HG02938 (cell line): ENCODE data around the gene MAN1A2.

Source experiments
- ATAC-seq: cut with Tn5 transposase; IDR thresholded peaks from one replicate; pipeline ENCODE4 v1.9.1; 2021; ENCODE audit warnings: mild to moderate bottlenecking, moderate library complexity; ENCODE audit not compliant: unreplicated experiment

Gene MAN1A2

DNA sequence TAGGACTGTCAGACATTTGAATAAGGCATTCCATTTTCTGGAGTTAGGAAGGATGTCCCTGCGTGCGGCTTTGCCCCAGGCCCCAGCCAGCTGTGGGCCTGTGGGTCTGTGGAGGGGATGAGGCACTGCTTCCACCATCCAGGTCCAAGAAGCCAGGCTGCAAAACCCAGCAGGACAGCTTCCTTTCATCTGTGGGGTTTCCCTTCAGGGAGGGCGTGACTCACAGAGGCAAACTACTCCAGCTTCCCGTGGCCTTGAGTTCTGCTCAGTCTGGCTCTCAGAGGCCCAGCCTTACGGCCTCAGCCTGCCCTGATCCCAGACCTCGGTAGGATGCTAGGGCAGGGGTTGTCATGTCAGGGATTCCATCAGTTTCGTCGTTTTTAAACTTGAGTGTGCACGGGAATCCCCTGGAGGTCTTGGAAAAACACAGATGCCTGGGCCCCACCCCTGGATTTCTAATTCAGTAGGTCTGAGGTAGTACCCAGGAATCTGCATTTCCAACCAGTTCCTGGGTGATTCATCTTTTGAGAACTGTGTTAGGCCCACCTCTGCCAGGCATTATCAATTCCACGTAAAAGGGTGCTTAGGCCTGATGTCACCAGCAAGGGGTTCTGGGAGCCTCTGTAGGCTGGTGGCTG, 206.3 kb downstream of the MAN1A2 start:
- no peak for ATAC-seq

DNA sequence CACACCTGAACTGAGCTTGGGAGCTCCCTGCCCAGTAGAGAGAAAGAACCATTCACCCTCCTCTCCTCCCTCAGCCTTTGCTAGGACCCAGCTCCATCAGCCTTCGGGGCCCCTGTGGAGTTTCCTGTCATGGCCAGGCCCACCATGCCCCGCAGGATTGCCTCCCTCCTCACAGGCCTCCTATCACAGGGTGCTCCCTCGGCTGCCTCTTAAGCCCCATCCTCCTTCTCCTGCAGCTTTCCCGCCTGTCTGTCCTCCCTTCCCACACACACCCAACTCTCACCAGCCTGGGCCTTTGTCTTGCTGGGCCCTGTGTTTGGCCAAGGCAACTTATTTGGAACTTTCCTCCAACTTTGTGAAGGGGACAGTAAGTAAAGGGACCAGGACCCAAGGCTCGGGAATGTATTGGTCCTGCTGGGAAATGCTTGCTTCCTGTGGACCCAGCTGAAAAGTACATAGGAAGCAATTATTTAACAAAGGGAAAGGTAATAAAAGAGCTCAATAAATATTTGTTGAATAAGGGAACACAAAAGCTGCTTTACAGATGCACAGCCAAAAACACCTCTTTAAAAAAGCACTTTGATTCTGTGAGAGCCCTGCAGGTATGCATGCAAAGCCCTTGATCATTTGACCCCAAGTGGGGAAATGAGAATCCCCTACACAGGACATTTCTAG, 207.0 kb downstream of the MAN1A2 start:
- no peak for ATAC-seq

DNA sequence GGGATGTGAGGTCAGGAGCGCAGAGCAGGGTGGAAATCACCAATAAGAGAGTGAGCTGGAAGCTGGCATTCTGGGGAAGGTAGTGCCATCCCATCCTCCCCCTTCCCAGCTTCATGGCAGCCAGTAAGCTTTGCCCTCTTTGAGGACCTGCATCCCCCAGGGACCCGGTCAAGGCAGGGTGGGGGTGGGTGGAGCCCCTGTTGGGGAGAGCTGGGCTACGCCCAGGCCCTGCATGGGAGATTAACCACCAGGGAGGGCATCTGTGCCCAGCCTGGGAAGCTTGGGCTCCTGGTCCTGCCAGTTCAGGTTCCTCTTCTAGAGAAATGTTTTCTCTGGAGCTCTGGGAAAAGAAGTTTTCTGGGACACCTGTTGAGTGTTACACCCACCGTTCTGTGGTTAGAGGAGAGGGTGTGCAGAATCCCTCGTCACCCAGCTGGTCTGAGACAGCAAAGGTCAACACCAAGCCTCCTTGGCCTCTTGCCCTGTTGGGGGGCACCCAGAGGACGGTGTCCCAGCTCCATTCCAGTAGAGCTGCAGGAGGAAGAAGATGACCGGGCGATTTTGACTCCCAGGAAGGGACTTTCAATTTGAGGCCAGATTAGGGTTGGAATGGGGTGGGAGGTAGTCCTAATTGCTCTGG, 208.5 kb downstream of the MAN1A2 start:
- no peak for ATAC-seq

DNA sequence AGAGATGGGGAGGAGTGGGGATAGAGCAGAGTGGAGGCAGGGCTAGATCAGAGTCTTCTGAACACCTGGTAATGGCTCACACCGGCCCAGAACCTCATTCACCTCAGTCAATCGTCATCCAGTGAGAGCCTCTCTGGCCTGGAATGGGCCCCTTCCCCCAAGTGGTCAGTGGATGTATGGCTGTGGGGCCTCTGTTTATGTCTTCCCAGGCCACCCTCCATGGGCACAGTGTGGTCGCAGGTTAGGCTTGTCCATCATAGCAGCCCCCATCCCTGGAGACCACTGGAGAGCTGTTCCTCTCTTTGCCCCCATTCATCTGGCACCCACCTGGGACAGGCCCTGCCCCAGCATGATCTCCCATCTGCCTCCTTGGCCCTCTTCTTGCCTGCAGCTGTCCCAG, 209.0 kb downstream of the MAN1A2 start:
- ATAC-seq: no peak

DNA sequence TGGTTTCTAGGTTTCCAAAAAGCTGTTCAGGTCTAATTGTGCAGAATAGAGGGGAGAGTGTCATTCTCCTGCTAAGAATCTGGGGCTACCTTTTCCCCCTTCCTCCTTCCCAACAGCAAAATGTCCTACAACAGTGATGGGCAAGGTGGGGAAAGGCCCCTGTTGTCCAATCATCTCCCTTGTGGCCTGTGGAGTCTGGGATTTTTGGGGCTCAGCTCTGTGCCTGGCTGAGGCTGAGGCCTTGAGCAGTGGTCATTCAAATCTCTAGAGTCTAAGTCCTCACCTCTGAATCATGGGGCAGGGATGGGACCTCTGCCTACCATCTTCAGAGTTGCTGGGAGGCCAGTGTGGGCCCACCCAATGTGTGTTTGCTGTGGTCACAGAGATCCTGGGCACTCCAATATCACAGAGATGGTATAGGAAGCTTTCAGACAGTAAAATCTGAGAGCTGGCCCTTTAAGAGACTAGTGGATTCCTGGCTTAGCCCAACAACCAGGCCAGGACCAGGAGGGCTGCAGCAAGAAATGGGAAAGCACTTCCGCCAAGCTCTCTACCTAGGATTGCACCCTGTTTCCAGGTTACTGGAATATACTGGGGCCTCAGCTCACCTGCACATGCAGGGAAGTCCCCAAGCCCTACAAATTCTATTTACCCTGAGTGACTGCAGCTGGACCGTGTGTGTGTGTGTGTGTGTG, 210.1 kb downstream of the MAN1A2 start:
- no peak for ATAC-seq

DNA sequence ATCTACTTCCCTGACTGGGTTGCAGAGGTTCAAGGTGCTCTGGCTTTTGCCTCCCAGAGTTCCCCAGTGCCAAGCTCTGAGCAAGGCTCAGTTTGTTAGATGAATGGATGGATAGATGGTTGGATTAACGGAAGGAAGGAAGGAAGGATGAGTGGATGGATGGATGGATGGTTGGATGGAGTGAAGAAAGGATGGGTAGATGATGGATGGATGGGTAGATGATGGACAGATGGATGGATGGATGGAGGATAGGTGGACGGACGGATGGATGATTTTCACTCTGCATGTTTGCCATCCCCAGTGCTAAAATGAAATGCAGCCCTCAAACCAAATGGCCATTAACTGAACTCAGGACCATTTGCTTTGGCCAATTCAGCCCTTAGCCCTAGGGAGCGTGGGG, 211.2 kb downstream of the MAN1A2 start:
- ATAC-seq: no peak
